Activated gamma-delta T cell treated with Interleukin-2 at 50 U/mL for 16 hours (primary cell): ENCODE data around the gene PDCD1LG2.

Experiments used
- DNase-seq: peaks from one replicate; pipeline ENCODE4 v3.0.0-alpha.2; 2020

PDCD1LG2 gene

GRCh38 chr9:5532790-5533189 lies 22.5 kb downstream of the PDCD1LG2 start:
- DNase-seq, result no peak

- no peak for DNase-seq
Observed at GRCh38 chr9:5536684-5537083, 26.4 kb downstream of the PDCD1LG2 start.

- DNase-seq, result no peak
Observed at GRCh38 chr9:5543875-5544702, 33.8 kb downstream of the PDCD1LG2 start.

- DNase-seq, result no peak
Observed at GRCh38 chr9:5549658-5550650, 39.6 kb downstream of the PDCD1LG2 start.

- DNase-seq, result no peak
Observed at GRCh38 chr9:5551368-5552150, 41.2 kb downstream of the PDCD1LG2 start.

GRCh38 chr9:5552301-5552700 lies 42.0 kb downstream of the PDCD1LG2 start:
- DNase-seq, result no peak

- no peak for DNase-seq
Observed at GRCh38 chr9:5553211-5553610, 42.9 kb downstream of the PDCD1LG2 start.

GRCh38 chr9:5554254-5554653 lies 43.9 kb downstream of the PDCD1LG2 start:
- DNase-seq, result no peak

- DNase-seq, result no peak
Observed at GRCh38 chr9:5556101-5556705, 45.9 kb downstream of the PDCD1LG2 start.

- peak; percentile 43 for DNase-seq
Observed at GRCh38 chr9:5557606-5558587, 47.6 kb downstream of the PDCD1LG2 start.

- DNase-seq, result no peak
Observed at GRCh38 chr9:5559659-5560058, 49.3 kb downstream of the PDCD1LG2 start.

GRCh38 chr9:5560443-5561100 lies 50.2 kb downstream of the PDCD1LG2 start:
- DNase-seq, result no peak

- no peak for DNase-seq
Observed at GRCh38 chr9:5561828-5562488, 51.6 kb downstream of the PDCD1LG2 start.

- DNase-seq, result no peak
Observed at GRCh38 chr9:5562806-5563416, 52.6 kb downstream of the PDCD1LG2 start.

GRCh38 chr9:5563417-5563815 lies 53.1 kb downstream of the PDCD1LG2 start:
- DNase-seq, result no peak

GRCh38 chr9:5563886-5564285 lies 53.6 kb downstream of the PDCD1LG2 start:
- no peak for DNase-seq

- no peak for DNase-seq
Observed at GRCh38 chr9:5566054-5566618, 55.8 kb downstream of the PDCD1LG2 start.

- no peak for DNase-seq
Observed at GRCh38 chr9:5568868-5569267, 58.5 kb downstream of the PDCD1LG2 start.

GRCh38 chr9:5569409-5569808 lies 59.1 kb downstream of the PDCD1LG2 start:
- DNase-seq, result no peak
